ENCODE data around the gene FSTL3.

DNA sequence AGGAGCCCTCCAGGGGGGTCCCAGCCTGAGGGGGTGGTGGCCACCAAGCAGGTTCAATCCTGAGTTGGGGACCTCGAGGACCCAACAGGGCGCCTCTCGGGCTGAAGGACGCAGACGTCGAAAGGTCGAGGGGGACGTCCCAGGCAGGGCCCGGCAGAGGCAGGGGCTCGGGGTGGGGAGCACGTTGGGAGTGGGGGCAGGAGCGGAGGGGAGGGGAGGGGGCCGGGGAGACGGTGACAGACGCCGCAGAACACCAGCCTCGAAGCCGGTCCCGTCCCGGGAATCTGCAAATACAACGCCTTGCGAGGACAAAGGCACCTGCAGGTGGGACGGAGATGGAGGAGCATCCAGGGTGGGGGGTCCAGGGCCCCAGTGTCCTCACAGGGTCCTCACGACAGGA is 32.5 kb upstream of the FSTL3 start:
- TF ChIP-seq BHLHE40 (IDR thresholded peaks at IDR 0.05; ENCODE audit: borderline replicate concordance): no peak
- TF ChIP-seq L3MBTL2 (conservative IDR thresholded peaks at IDR 0.05): no peak

Data from HEK293T (cell line).